Measurements from ENCODE around the gene ARF3. TPM values are rescaled to one million over a fixed set of nuclear protein-coding genes. Genes with fewer than 3 reads are reported as not detected.
A peak's percentile ranks its signal among the peaks of the same experiment; 100 is the strongest.

ARF3 gene
- total and polyA plus RNA-seq, 4 donors, result 14.1 to 29.5 (median 19.4) TPM

- Histone ChIP-seq H3K9ac (ENCODE audit: low read depth in 1 of 2, low read length in 2 of 2) (no peak overlapping the region), H3K4me3 (ENCODE audit: low read depth in 1 of 3, low read length in 3 of 3) (no peak overlapping the region), H3K27ac (ENCODE audit: low read depth in 1 of 2, low read length in 2 of 2) (no peak overlapping the region), H3K36me3 (ENCODE audit: control insufficient read depth in 4 of 4, insufficient read depth in 3 of 4, low read depth in 1 of 4, low read length in 3 of 4) (no peaks in the 10 kb centered on the region), H3K9me3 (ENCODE audit: control insufficient read depth in 4 of 4, low read length in 3 of 4) (no peaks in the 10 kb centered on the region), H3K27me3 (ENCODE audit: control insufficient read depth in 4 of 4, insufficient read depth in 4 of 4, low read length in 3 of 4) (peaks cover 0 to 6% (median 0%) of the 10 kb centered on the region in 4 donors), H3K4me1 (ENCODE audit: control insufficient read depth in 4 of 4, insufficient read depth in 4 of 4, low read length in 3 of 4) (peaks cover 0 to 6% (median 3%) of the 10 kb centered on the region in 4 donors)
- TF ChIP-seq, protein P1, sequence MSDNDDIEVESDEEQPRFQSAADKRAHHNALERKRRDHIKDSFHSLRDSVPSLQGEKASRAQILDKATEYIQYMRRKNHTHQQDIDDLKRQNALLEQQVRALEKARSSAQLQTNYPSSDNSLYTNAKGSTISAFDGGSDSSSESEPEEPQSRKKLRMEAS (IDR thresholded peaks at IDR 0.05), result no peak
- TF ChIP-seq RAD21 (IDR thresholded peaks at IDR 0.05), result peak; percentile 18 to 34
- no peak for DNase-seq (ENCODE audit: low spot score)
Measured at GRCh38 chr12:48965298-48965838, 8.1 kb upstream of the ARF3 start.

DNA sequence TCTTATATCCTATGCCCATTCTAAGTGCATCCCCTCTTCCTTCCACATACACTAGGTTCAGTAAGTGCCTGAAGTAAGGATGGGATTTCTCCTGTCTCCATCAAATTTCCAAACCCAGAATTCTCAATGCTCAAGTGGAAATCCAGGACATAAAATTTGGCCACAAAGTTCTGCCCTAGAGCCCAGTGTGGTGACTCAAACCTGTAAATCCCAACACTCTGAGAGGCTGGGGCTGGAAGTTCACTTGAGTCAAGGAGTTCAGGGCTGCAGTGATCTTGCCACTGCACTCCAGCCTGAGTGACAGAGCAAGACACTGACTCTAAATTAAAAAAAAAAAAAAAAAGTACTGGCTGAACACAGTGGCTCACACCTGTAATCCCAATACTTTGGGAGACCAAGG, 4.5 kb upstream of the ARF3 start:
- TF ChIP-seq RAD21 (IDR thresholded peaks at IDR 0.05) (no peak), NR2F2 (IDR thresholded peaks at IDR 0.05) (no peak), SP1 (IDR thresholded peaks at IDR 0.05) (no peak), ATF3 (IDR thresholded peaks at IDR 0.05) (no peak), FOXA2 (IDR thresholded peaks at IDR 0.05) (no peak), HNF4G (IDR thresholded peaks at IDR 0.05) (no peak), CTCF (IDR thresholded peaks at IDR 0.05; ENCODE audit: low read depth, low read length, missing input control) (no peak), GABPA (IDR thresholded peaks at IDR 0.05 in 1 of 2, conservative IDR thresholded peaks at IDR 0.05 in 1 of 2) (no peak)
- TF ChIP-seq, protein P2, sequence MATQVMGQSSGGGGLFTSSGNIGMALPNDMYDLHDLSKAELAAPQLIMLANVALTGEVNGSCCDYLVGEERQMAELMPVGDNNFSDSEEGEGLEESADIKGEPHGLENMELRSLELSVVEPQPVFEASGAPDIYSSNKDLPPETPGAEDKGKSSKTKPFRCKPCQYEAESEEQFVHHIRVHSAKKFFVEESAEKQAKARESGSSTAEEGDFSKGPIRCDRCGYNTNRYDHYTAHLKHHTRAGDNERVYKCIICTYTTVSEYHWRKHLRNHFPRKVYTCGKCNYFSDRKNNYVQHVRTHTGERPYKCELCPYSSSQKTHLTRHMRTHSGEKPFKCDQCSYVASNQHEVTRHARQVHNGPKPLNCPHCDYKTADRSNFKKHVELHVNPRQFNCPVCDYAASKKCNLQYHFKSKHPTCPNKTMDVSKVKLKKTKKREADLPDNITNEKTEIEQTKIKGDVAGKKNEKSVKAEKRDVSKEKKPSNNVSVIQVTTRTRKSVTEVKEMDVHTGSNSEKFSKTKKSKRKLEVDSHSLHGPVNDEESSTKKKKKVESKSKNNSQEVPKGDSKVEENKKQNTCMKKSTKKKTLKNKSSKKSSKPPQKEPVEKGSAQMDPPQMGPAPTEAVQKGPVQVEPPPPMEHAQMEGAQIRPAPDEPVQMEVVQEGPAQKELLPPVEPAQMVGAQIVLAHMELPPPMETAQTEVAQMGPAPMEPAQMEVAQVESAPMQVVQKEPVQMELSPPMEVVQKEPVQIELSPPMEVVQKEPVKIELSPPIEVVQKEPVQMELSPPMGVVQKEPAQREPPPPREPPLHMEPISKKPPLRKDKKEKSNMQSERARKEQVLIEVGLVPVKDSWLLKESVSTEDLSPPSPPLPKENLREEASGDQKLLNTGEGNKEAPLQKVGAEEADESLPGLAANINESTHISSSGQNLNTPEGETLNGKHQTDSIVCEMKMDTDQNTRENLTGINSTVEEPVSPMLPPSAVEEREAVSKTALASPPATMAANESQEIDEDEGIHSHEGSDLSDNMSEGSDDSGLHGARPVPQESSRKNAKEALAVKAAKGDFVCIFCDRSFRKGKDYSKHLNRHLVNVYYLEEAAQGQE (IDR thresholded peaks at IDR 0.05), result no peak
- TF ChIP-seq, protein P1 (IDR thresholded peaks at IDR 0.05), result no peak
- Histone ChIP-seq H3K27ac (ENCODE audit: low read depth in 1 of 2, low read length in 2 of 2) (no peak overlapping the region), H3K36me3 (ENCODE audit: control insufficient read depth in 4 of 4, insufficient read depth in 3 of 4, low read depth in 1 of 4, low read length in 3 of 4) (no peaks in the 10 kb centered on the region)

DNA sequence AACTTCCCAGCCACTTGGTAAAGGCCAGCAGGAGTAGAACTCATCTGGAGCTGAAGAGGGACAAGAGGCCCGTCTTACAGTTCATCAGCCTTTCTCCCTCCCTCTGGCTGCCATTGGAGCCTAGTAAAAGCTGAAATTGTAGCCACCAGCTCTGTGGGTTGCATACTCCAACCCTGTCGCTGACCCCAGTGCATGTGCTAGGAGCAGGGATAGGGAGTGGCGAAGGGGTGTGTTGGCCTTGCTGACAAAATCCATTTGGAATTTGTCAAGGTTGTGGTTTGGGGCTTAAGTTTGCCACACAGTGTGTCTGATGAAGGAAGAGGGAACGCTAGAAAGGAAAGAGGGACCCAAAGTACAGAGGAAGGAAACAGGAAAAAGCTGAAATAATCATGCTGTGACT, 4.0 kb upstream of the ARF3 start:
- Histone ChIP-seq H3K27ac (ENCODE audit: low read depth in 1 of 2, low read length in 2 of 2) (no peak overlapping the region), H3K27me3 (ENCODE audit: control insufficient read depth in 4 of 4, insufficient read depth in 4 of 4, low read length in 3 of 4) (no peaks in the 10 kb centered on the region), H3K36me3 (ENCODE audit: control insufficient read depth in 4 of 4, insufficient read depth in 3 of 4, low read depth in 1 of 4, low read length in 3 of 4) (no peaks in the 10 kb centered on the region), H3K9ac (ENCODE audit: low read depth in 1 of 2, low read length in 2 of 2) (no peak overlapping the region), H3K4me3 (ENCODE audit: low read depth in 1 of 3, low read length in 3 of 3) (no peak overlapping the region), H3K9me3 (ENCODE audit: control insufficient read depth in 4 of 4, low read length in 3 of 4) (no peaks in the 10 kb centered on the region), H3K4me1 (ENCODE audit: control insufficient read depth in 4 of 4, insufficient read depth in 4 of 4, low read length in 3 of 4) (peaks cover 0 to 12% (median 5%) of the 10 kb centered on the region in 4 donors)
- 51% methylated on average over 4 of the region's 4 CpGs for WGBS
- DNase-seq (ENCODE audit: low spot score), result no peak
- TF ChIP-seq, protein P1 (IDR thresholded peaks at IDR 0.05), result no peak
- TF ChIP-seq HNF4A (conservative IDR thresholded peaks at IDR 0.05) (no peak), CTCF (IDR thresholded peaks at IDR 0.05; ENCODE audit: low read depth, low read length, missing input control) (no peak), NR2F2 (IDR thresholded peaks at IDR 0.05) (no peak), EGR1 (IDR thresholded peaks at IDR 0.05; ENCODE audit: low read depth in 2 of 2) (no peak), FOXA1 (IDR thresholded peaks at IDR 0.05) (no peak), HNF4G (IDR thresholded peaks at IDR 0.05) (no peak), JUND (IDR thresholded peaks at IDR 0.05) (no peak), RAD21 (IDR thresholded peaks at IDR 0.05) (no peak), SP1 (IDR thresholded peaks at IDR 0.05) (no peak), FOXA2 (IDR thresholded peaks at IDR 0.05) (no peak), TAF1 (conservative IDR thresholded peaks at IDR 0.05) (no peak)
- TF ChIP-seq, protein P3, sequence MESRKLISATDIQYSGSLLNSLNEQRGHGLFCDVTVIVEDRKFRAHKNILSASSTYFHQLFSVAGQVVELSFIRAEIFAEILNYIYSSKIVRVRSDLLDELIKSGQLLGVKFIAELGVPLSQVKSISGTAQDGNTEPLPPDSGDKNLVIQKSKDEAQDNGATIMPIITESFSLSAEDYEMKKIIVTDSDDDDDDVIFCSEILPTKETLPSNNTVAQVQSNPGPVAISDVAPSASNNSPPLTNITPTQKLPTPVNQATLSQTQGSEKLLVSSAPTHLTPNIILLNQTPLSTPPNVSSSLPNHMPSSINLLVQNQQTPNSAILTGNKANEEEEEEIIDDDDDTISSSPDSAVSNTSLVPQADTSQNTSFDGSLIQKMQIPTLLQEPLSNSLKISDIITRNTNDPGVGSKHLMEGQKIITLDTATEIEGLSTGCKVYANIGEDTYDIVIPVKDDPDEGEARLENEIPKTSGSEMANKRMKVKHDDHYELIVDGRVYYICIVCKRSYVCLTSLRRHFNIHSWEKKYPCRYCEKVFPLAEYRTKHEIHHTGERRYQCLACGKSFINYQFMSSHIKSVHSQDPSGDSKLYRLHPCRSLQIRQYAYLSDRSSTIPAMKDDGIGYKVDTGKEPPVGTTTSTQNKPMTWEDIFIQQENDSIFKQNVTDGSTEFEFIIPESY (IDR thresholded peaks at IDR 0.05), result no peak

More for the DNA sequence above, 4.5 kb upstream of the ARF3 start:
- Histone ChIP-seq H3K27me3 (ENCODE audit: control insufficient read depth in 4 of 4, insufficient read depth in 4 of 4, low read length in 3 of 4) (no peaks in the 10 kb centered on the region), H3K9me3 (ENCODE audit: control insufficient read depth in 4 of 4, low read length in 3 of 4) (no peaks in the 10 kb centered on the region), H3K4me3 (ENCODE audit: low read depth in 1 of 3, low read length in 3 of 3) (no peak overlapping the region), H3K4me1 (ENCODE audit: control insufficient read depth in 4 of 4, insufficient read depth in 4 of 4, low read length in 3 of 4) (peaks cover 0 to 8% (median 3%) of the 10 kb centered on the region in 4 donors), H3K9ac (ENCODE audit: low read depth in 1 of 2, low read length in 2 of 2) (no peak overlapping the region)
- no peak for DNase-seq (ENCODE audit: low spot score)
